ENCODE measurements around the gene HPS4. TPM values are rescaled to one million over a fixed set of nuclear protein-coding genes. Genes with fewer than 3 reads are reported as not detected.
A peak's percentile ranks its signal among the peaks of the same experiment; 100 is the strongest.
"Not testable (repeated sequence)": the region's sequence is repeated elsewhere in the genome, so short reads cannot be mapped to it uniquely, and the experiment has no call there.

The HPS4 gene
- polyA plus RNA-seq (ENCODE audit: insufficient read depth in 1 of 5, insufficient read length in 5 of 5, low replicate concordance in 1 of 5): 10 to 100 TPM; 24.4 to 38.5 (median 36.4) TPM
- long read RNA-seq, donor 1, full-length matches to known transcripts: 3 of 3 reads
- long read RNA-seq, donor 1, partial matches to known transcripts: 0 of 3 reads
- long read RNA-seq, donor 1, other reads (novel, unspliced or antisense): 0 of 3 reads
- long read RNA-seq, donor 2: 0 reads
- long read RNA-seq, donor 3, partial matches to known transcripts: 0 of 2 reads
- long read RNA-seq, donor 3, other reads (novel, unspliced or antisense): 0 of 2 reads
- long read RNA-seq, donor 4: 0 reads
- long read RNA-seq, donor 5, partial matches to known transcripts: 6 of 6 reads
- long read RNA-seq, donor 5, other reads (novel, unspliced or antisense): 0 of 6 reads
- long read RNA-seq, donor 6: 0 reads
- long read RNA-seq, donor 7, partial matches to known transcripts: 0 of 1 reads
- long read RNA-seq, donor 7, other reads (novel, unspliced or antisense): 0 of 1 reads
- long read RNA-seq, donor 8: 0 reads

DNA sequence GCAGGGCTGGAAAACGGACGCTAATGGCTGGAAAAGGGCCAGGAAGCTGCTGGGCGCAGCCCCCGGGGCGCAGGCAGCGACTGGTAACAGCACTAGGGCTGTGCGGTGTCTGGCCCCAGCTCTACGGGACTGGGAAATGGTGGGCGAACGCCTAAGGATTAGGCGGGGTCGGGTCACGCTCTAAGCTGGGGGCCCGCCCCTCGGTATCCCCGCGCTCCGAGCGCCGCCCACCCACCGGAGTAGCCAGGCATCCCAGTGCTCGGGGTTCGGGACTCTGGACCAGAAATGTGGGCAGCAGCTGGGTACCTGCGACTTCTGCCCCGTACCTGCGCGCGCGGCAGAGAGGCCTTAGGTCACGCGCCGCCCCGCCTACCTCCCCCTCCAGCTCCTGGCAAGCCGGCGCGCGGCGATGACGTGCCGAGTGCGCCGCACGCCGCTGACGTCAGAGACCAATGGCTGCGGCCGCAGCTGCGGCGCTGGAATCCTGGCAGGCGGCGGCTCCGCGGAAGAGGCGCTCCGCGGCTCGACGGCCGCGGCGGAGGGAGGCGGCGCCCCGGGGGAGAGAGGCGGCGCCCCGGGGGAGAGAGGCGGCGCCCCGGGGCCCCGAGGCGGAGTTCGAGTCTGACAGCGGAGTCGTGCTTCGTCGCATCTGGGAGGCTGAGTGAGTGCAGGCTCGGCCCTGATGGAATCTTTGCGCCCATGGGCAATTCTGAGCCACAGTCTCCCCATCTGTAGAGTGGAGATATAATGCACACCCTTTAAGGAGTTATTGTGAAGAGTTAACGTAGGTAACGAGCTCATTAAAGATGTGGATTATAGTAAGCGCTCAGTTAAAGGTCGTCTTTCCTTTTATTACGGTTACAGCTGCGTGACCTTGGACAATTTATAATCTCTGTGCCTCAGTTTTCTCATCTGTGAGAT lies at the start of gene HPS4, which contains the start of gene SRRD:
Gene HPS4 (minus strand): TSS at position 345 of the 921 bp plus-strand sequence. CDS start 2,021 bp downstream, outside the sequence.
Gene SRRD (plus strand): TSS at position 439 of the 921 bp plus-strand sequence. CDS start 14 bp downstream, at position 453.
- DNase-seq: peak; percentile 90 to 92

DNA sequence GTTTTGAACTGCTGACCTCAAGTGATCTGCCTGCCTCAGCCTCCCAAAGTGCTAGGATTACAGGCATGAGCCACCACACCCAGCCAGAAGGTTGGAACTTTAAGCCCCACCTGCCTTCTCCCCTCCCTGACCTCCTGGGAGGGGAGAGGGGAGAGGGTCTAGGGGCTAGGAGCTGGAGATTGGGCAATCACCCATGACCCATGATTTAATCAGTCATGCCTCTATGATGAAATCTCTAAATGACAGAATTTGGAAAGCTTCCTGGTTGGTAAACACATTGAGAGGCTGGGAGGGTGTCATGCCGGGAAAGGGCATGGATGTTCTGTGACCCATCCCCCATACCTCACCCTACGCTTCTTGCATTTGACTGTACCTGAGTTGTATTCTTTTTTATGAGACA lies 45.8 kb upstream of the HPS4 start:
- DNase-seq: no peak

DNA sequence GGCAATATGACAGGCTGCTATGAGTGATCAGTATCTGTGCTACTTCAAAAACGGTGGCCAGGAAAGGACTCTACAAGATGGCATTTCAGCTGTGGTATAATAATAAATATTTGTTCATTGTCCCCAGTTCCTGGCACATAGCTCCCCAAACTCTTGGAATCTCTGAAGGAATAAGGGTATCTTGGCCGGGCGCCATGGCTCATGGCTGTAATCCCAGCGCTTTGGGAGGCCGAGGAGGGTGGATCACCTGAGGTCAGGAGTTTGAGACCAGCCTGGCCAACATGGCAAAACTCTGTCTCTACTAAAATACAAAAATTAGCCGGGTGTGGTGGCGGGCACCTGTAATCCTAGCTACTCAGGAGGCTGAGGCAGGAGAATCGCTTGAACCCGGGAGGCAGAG lies 44.9 kb upstream of the HPS4 start:
- DNase-seq: not testable (repeated sequence)

DNA sequence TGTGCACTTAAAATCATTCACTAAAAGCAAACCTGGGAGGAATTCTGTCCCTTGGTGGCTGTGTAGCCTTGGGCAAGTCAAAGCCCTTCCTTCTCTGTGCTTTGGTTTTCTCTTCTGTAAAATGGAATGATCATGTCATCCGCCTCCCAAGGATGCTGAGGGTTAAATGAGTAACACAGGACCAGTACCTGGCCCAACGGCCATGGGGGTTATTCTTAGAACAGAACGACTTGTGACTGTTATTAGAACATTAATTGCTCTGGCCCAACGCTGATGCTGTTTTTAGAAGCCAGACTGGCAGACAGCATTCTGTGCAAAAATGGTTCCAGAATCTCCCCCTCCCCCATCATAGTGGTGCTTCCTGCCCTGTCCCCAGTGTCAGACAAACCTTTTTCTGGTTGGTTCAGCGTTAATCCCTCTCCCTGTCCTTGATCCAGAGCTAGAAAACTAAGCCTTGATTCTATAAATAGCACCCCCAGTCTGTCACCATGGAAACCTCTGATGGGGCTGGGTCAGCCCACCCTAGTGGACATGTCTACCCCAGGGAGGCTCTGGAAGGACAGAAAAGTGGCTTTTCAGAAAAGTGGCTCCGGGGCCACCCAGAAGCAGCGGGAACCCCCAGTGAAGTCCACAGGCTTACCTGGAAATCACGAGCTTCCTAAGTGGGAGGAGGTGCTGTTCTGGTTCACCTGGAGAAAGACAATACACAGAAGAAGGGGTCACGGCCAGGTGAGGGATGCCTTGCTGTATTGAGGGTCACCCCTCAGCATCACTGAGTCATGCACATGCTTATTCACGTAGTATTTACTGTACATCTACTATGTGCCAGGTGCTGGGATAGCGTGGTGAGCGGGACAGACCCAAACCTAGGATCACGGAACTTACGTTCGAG lies 44.2 kb upstream of the HPS4 start:
- no peak for DNase-seq

DNA sequence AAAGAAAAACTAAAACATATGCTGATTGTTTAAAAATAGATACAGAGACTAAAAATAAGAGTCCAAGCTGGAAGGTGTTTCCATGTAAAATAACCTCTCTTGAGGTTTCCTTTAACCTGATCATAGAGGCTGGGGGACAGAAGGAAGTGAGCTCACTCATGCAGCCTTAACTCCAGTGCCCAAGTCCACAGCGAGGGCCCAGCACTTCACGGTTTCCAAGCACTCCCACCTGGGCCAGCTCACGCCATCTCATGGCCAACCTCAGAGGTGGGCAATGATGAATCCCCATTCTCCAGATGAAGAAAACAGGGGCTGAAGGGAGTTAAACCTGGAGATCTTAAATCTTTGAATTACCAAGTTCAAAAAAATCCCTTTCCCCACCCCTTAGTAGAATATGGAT lies 43.6 kb upstream of the HPS4 start:
- DNase-seq: no peak

DNA sequence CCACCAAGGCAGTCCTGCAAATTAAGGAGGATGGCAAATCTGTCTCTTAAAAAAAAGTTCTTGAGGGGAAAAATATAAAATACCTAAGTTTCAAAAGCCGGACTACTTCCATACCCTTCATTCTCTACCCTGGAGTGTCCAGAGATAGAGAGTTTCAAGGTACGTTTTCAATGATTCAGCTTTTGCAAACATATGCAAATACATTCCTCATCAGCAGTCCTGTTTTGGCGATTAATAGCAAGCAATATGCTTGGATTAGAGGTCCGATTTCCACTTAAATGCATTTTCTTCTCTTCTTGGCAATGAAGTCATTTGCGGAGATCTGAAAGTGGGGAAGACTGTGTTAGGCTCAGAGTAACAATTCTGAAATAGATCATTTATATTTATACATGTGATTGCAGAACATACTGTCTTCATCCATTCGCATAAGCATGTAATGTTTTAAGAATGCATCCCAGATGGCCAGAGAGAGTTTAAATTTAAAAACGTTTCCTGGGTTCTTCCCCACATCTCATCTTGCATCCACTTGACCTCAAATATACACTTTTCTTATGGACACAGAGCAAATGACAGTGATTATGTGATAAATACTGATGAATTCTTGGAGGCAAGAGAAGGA lies 42.5 kb upstream of the HPS4 start:
- DNase-seq: no peak

DNA sequence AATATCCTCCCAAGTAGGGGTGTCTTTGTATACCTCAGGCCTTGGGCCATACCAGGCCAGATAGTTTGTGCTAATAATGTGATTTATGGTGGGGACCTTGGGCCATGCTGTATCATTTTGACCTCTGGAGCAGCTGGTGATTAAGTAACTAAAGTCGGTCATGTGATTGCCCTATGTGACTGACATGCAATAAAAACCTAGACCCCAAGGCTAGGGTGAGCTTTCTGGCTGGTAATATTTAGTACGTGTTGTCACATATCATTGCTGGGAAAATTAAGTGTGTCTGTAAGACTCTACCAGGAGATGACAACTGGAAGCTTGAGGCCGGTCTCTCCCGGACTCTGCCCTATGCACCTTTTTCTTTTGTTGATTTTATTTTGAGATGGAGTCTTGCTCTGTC lies 41.3 kb upstream of the HPS4 start:
- DNase-seq: no peak

DNA sequence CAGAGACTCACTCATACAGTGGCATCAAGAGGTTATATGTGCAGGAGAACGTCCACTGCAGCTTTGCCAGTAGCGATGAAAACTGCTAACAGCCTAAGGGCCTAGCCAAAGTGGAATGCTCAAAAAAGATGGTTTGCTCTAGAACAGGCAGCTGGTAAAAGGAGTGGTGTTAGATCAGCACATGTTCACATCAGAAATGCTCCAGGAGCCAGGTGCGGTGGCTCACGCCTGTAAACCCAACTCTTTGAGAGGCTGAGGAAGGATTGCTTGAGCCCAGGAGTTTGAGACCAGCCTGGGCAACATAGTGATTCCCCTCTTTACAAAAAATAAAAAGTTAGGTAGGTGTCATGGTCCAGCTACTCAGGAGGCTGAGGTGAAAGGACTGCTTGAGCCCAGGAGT lies 39.0 kb upstream of the HPS4 start:
- no peak for DNase-seq

DNA sequence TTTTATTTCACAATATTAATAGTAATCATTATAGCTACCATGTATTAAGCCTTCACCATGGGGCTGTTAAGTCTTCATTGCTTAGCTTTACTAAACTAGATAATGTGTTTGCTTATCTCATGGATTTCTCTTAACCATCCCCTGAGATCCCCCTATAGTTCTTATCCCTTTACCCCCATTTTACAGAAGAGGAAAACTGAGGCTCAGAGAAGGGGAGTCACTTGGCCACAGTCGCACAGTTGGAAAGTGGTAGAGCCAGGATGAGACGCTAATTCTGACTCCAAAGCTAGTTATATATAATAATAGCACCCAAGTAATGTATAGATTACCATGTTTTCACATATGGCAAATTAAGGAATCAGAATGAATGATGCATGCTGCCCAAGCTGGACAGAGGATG lies 38.4 kb upstream of the HPS4 start:
- DNase-seq: no peak

DNA sequence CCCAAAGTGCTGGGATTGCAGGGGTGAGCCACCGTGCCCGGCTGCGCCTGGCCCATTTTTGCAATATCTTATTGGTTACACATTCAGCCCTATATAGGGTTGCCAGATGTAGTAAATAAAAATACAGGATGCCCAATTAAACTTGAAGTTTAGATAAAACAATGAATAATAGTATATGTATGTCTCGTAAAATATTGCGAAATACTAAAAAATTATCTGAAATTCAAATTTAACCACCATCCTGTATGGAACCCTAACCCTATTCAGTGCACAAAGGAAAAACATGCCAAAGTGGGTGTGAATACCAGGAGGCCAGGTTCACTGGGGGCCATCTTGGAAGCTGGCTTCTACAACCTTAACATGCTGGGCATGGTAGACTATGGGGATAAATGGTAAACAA lies 33.8 kb upstream of the HPS4 start:
- DNase-seq: no peak

DNA sequence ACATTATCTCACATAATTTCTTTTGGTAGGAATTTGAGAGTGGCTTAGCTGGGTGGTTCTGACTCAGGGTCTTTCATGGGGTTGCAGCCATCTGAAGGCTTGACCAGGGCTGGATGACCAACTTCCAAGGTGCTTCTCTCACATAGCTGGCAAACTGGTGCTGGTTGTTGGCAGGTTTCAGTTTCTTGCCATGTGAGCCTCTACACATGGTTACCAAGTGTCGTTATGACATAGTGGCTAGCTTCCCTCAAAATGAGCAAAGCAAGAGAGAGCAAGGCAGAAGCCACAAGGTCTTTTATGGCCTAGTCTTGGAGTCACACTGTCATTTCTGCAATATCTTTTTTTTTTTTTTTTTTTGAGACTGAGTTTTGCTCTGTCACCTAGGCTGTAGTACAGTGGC lies 32.9 kb upstream of the HPS4 start:
- no peak for DNase-seq

DNA sequence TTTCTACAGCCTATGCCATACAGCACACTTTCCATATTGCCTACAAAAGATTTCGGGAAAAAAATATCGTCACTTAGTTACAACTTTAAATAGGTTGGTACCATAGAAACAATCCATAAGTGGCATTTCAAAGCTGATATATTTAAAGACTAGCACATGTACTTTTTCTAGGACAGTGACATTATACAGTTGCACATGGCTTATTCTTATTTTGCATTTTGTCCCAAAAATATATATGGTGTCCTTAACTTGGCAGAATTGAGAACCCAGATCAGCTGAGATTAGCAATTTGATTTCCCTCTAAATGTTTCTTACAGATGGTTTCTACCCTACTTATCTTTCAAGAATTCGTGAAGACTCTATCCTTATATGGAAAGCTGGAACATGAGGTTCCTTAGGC lies 32.3 kb upstream of the HPS4 start:
- DNase-seq: no peak

DNA sequence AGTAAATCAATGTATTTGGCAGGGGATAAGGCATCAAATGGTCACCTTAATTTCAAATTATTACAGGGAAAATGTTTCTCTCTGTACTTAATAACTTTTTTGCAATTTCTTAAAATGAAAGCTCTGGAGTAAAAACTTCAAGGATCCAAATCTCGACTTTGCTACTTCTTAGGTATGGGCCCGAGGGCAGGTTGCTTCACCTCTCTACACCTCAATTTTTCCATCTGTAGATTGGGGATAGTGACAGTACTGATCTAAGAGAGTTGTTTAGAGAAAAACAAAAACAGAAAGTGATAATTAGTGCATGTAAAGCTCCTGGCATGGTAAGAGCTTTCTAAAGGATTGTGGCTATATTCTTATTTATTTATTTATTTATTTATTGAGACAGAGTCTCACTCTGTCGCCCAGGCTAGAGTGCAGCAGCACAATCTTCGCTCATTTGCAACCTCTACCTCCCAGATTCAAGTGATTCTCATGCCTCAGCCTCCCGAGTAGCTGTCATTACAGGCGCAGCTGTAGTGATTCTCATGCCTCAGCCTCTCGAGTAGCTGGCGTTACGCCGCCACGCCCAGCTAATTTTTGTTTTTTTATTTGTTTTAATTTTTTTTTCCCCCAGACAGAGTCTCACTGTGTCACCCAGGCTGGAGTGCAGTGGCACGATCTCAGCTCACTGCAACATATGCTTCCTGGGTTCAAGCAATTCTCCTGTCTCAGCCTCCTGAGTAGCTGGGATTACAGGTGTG lies 31.0 kb upstream of the HPS4 start:
- DNase-seq: no peak

DNA sequence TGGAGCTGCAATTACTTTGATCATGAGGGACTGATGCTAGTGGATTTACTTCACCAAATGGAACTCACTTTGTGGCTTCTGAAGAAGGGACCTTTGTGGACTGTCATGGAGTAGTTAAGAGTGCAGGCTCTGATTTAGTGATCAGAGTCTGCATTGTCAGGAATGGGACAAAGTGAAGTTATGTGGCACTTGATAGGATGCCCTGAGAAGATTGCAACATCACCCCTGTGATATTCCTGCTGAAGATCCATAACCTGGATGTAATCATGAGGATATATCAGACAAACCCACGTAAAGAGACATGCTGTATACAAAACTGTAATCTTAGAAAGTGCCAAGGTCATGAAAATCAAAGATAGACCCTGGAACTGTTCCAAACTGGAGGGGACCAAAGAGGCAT lies 30.3 kb upstream of the HPS4 start:
- no peak for DNase-seq

DNA sequence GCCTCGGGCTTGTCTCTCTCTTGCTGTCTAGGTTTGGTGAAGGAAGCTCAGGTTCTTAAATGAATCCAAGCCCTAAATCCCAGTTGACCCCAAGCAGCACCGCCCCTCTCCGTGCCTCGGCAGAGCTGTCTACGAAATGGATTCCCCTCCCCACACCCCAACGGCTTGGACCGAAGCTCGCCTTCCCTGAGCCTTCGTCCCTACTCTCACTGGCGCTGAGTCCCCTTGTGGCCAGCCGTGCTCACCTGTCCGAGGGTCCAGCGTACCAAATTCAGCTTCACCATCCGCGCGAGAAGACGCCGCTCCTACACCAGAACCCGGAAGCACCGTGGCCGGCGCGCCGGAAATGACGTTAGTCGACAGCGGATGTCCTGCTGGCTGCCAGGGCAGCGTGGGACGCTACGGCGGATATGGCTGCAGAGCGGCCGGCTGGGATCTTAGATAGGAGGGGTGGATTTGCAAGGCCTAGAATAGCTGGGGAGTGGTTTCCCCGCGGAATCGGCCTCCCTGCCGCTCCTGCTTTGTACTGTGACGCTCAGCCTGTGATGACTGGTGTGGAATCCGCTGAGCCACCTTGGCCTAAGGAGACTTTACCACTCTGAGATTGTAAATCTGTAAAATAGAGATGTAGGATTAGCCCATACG lies 28.7 kb upstream of the HPS4 start, which contains the start of gene TFIP11:
Gene TFIP11 (minus strand): TSS at position 325 of the 645 bp plus-strand sequence. CDS start 2,201 bp downstream, outside the sequence.
- peak; percentile 88 to 91 for DNase-seq

DNA sequence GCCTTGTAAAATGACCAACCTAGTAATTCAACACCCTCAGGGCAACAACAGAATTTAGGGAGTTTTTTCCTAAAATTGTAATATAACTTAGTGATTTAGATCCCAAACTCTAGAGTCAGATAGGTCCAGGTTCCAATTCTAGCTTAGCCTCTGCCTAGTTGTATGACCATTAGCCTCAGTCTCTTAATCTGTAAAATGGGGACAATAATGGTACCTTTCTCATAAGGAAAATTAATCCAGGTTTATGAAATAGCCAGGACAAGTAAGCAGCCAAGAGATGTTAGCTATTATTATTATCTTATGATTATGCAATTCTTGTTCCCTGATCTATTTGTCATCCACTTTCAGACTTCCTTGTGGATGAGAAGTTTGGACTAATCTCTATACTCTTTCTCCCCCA lies 24.6 kb upstream of the HPS4 start:
- DNase-seq: no peak

DNA sequence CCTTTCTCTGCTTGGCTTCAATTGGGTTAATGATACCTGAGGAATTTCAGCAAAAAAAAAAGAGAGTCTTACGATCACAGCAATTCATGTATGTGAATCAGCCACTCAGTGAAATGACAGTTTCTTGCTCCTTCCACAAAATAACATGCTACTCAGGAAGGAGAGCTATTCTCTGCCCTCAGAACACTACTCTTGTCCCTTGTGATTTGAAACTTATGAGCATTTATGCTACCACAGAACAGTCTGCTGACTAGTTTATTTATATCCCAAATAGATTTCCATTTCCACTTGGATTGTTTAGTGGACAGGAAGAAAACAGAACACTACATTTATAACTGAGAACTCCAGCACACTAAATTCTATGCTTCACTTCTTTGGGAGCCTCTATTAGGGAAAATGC lies 20.2 kb upstream of the HPS4 start:
- no peak for DNase-seq

DNA sequence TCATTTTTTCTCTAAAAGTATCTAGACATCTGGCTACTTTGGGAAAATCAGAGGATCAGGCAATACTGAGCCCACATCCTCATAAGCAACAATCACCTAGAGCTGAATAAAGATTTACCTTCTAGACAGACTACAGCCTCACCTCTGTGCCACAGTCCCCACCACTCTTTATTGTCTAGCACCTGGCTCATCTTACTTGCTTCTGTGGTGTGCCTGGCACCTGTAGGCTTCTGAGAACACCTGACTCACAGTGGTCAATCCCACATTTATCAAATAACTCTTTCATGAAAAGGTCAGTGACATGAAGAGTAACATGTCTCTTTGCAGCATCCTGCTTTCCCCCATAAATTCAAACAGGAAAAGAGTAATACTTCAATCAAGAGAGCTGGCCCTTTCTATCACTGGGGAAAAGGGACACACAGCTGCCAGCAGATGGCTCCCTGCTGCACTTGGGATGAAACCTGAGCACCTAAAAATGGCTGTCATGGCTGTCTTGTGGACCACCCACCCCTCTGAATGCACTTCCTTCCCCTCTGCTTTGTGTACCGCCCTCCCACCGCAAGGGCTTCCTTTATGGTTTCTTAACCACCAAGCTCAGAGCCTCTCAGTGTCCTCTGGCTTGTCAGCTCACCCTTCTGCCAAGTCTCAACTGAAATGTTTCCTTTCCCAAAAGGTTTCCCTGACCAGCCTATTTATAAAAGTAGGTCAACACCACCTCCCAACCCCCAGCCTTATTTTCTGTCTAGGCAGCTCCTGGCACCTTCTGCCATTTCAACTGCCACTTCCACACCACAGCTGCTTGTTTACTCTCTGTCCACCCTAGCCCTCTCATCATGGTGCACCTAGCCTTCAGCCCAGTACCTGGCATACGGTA lies 19.3 kb upstream of the HPS4 start:
- DNase-seq: no peak

Measured in right lung (tissue), 10 donors.